HG03558 (cell line): ENCODE data around the gene CCDC85C.
A peak's percentile ranks its signal among the peaks of the same experiment; 100 is the strongest.

Experiments
- ATAC-seq: cut with Tn5 transposase; IDR thresholded peaks from one replicate; pipeline ENCODE4 v1.9.1; 2021; ENCODE audit warnings: moderate number of reproducible peaks; ENCODE audit not compliant: unreplicated experiment; ENCODE audit errors: extremely low read depth

CCDC85C gene

GRCh38 chr14:99609245-99610170 is 5.5 kb upstream of the CCDC85C start:
- no peak for ATAC-seq

DNA sequence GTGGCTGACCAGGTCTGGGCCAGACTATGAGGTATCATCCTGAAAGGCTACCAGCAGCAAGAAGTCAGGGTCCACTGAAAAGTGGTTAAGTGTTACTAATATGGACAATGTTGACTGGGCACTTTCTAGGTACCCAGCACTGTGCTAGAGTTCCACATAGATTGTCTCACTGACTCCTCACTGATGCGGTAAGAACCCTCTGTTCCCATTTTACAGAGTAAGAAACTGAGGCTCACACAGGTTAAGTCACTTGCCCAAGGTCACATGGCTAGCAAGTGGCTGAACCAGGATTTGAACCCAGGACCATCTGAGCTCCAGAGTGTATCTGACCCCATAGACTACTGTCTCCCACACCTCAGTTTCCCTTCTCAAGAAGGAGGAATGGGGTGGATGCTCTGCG is 4.6 kb upstream of the CCDC85C start:
- no peak for ATAC-seq

DNA sequence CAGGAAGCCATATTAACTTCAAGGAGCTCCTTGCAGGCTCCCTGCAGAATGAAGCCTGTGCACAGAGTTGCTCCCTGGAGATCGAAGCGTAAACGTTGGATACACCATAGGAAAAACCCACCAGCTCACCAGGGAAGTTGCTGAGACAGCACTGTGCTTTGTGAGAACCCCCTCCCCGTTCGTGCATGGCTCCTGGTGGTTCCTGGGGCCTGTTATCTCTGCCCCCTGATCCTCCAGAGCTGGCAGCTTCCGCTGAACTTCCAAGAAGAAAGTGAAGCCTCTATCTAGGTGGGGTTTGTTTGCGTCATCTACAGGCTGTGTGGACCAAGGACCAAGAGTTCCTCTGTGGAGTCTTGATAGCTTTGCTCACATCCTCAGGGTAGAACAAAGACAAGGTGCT is 2.4 kb upstream of the CCDC85C start:
- ATAC-seq, result no peak

DNA sequence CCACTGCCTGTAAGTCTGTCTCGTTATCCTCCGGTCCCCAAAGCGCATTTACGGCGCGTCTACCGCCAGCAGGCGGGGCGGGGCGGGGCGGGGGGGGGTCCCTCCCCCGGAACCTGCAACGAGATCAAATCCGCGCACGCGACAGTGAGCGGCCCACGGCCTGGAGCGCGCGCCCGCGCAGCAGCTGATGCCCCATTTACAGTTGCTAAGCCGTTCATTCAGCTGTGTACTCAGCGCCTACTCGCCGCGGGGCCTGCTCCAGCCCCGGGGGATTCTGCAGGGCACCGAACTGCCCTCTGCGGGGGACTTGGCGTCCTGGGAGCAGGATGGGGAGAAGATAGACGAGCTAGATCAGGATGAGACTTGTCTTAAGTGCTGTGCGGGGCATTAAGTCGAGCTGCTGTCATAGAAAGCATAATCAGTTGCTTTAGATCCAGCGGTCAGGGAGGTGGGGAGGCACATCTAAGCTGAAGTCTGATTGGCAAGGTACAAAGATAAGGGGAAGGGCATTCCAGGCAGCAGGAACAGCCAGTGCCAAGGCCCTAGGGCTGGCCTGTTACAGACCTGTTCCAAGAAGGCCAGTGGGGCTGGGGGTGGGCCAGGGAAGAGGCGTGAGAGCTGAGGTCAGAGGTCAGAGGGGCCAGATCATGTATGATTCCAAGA is 1.4 kb upstream of the CCDC85C start:
- no peak for ATAC-seq

GRCh38 chr14:99604766-99605298 is 825 bp upstream of the CCDC85C start:
- ATAC-seq, result no peak

DNA sequence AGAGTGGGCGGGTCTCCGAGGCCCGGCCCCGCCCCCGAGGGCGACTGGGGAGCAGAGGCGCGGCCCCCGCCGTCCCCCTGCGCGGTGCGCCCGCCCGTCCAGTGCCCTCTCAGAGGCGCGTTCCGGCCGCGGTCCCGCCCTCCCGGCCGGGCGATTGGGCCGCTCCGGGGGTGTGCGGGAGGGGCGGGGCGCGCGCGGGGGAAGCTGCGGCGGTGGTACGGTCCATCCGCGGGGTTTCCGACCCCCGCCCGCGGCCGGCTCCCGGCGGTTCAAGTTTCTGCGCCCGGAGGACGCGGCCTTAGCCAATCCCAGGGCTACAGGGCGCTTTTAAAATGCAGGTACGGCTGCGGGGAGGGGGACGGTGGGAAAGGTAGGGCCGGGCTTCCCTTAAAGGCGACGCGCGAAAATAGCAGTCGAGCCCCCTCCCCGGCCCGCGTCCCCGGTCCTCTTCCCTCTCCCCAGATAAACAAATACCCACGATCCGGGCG is 315 bp upstream of the CCDC85C start:
- ATAC-seq, result peak; percentile 78

GRCh38 chr14:99602788-99603415 is 1.1 kb downstream of the CCDC85C start:
- no peak for ATAC-seq

- ATAC-seq, result no peak
Measured at GRCh38 chr14:99602054-99602787, 1.8 kb downstream of the CCDC85C start.

DNA sequence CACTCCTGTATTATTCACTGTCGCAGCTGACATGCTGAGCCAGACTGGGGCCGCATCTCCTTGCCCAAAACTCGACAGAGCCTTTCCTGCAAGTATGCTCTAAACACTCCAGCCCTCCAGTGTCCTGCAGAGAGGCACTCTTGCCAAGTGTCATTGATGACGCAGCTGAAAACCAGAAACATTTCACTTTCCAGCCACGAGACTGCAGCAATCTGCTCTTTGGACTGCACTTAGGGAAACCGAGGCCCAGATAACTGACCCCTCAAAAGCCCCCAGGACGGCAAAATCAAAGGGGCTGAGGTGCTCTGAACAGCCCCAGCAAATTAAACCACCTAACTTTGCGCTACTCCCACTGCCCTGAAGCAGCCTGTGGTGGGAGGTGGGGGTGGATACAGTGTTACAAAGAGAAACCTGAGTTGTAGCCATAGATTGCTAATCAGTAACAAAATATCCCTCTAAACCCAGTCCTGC is 2.6 kb downstream of the CCDC85C start:
- no peak for ATAC-seq

DNA sequence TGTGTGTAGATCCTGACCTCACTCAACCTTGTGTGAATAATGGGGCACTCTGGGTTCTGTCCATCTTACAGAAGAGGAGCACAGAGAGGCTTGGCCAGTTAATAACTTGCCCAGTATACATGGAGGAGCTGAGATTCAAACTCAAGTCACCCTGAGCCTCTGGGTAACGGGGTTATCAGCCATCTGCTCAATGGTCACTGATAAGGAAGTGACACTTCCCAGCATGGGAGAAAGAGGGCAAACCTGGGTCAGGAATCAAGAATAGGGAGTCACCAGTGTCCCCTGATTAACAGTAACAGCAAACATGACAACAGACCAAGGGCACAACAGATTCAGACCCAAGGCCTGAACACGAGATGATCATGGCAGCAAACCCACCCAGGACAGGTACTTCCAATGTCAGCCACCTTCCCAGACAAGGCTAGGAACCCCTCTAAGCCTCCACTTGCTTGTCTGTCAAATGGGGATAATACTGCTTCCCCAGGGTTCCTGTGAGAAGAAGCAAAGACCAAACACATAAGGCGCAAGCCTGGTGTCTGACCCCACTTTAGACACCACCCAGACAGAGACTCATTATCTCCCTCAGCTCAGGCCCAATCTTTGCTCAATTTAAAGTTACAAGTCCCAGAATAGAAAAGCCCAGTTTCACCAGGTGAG is 3.6 kb downstream of the CCDC85C start:
- ATAC-seq, result no peak

GRCh38 chr14:99599393-99599792 is 4.6 kb downstream of the CCDC85C start:
- no peak for ATAC-seq

- no peak for ATAC-seq
Measured at GRCh38 chr14:99598774-99599173, 5.2 kb downstream of the CCDC85C start.

DNA sequence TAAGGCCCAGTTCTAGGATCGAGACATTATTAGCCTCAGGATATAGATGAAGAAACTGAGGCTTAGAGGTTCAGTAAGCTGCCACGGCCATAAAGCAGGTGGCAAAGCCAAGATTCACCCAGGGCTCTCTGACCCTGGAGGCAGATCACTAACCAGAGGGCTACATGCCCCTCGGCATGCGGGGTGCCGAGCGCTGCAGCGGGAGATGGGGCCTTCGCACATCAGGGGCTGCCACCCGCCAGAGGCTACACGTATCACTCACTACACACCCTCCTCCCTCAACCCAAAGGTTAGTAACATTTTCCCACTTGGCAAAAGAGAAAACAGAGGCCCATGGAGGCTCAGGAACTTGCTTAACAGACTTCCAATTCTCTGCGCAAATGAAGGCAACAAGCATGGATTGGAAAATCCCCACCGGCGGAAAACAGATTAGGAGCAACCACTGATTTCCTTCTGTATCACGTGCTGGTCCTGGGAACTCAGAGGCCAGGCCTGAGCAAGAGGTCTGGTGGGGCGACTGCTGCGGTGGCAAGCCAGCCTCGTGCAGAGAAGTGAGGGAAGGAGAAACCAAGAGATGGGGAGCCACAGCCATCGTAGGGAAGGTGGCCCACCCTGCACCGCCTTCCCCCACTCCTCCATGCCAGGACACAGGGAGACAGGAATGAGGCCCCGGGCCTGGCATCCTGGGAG is 6.0 kb downstream of the CCDC85C start:
- no peak for ATAC-seq

DNA sequence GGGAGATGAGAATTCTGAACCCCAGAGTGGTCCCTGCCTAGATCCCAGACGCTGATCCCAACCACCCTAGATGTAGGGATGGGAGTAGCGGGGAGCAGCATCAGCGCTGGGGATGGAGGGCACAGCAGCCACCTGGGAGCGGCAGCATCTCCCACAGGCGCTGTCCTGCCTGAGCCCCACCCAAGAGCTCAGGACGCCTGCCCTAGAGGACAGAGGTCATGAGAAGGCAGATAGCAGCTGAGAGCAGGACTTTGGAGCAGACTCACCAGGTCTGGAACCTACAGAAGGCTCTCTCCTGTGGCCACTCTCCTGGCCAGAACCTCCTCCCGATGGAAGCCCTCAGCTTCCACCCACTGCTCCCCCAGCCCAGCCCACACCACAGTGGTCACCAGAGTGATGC is 7.2 kb downstream of the CCDC85C start:
- ATAC-seq, result no peak

GRCh38 chr14:99596071-99596627 is 7.9 kb downstream of the CCDC85C start:
- ATAC-seq, result no peak

DNA sequence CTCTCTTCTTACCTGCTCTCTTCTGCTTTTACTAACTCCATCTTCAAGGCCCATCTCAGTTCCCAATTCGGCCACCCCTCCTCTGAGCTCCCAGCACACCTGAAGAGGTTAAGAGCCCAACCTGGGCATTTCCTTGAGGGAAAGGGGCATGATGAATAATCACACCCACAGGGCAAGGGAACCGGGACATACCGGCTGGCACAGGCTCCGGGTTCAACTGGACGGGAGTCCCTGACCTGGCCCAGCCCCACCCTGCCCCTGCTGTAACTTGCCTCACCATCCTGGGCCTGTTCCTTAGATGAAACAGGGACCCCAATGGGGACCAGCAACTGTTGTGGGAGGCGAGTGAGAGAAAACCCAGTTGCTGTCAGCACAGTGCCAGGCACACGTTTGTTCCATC is 8.5 kb downstream of the CCDC85C start:
- ATAC-seq, result no peak

DNA sequence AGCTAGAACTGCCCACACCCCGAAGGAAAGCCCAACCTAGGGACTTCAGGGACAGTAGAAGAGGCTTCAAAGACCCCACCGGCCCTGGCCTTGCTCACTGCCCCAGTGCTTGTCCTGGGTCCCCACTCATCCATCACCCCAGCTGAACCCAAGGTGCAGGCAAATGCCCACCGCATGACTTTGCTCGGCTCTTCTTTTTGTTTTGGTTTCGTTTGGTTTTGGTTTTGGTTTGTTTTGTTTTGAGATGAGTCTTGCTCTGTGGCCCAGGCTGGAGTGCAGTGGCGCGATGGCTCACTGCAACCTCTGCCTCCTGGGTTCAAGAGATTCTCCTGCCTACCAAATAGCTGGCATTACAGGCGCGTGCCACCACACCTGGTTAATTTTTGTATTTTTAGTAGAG is 9.0 kb downstream of the CCDC85C start:
- peak; percentile 95 for ATAC-seq

DNA sequence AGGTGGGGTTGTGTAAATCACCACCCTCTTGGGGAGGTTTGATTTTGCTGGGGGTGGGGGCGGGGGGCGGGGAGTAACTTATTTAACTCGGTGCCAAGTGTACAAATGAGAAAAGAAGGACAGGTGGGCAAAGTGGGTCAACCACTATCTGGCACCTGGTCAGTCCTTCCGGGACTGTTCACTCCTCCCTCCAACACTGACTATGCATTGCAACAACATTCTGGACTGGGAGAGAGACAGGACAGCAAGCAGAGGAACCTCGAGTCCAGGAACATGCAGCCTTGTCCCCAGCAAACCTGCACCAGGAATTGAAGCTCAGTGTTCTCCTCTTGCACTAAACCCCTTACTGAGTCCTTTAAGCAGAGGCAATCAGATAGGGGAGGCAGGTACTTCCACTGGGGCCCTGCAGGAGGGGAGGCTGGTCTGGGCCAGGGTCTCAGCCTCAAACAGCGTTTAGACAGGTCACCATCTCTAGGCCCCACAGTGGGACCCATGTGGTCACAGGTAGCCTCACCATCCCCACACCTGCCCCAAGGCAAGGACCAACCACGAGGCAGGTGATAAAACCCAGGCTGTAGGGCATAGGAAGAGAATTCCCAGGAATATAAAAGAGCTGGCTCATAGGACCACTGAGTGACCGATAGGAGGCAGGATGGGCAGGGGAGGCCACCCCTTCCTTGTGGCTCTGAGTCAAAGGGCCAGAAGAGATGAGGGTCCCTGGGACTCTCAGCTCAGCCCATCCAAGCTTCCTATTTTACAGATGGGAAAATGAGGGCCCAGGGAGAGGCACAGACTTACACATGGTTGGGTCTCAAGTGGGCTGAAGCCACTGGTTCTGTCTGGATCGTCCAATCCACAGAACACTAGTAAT is 9.8 kb downstream of the CCDC85C start:
- ATAC-seq, result no peak
